ENCODE data around the gene LAMA3. TPM values are rescaled to one million over a fixed set of nuclear protein-coding genes. Genes with fewer than 3 reads are reported as not detected.

The LAMA3 gene
- total RNA-seq, 1 experiment from 2014 or later: 34.6 TPM

- Mint-ChIP-seq H3K36me3 (ENCODE audit: insufficient read depth, unreplicated experiment) (peaks cover 5% of the 10 kb centered on the region), H3K4me3 (ENCODE audit: unreplicated experiment) (no peak overlapping the region), H3K27ac (ENCODE audit: unreplicated experiment) (no peak overlapping the region), H3K4me1 (ENCODE audit: low read depth, unreplicated experiment) (no peaks in the 10 kb centered on the region), H3K9me3 (ENCODE audit: unreplicated experiment) (no peaks in the 10 kb centered on the region), H3K27me3 (ENCODE audit: insufficient read depth, unreplicated experiment) (no peaks in the 10 kb centered on the region)
- H3K4me3 ChIP-seq (ENCODE audit: low read depth, low read length): no peak overlapping the region
- ChIA-PET CTCF (no interaction called here), POLR2A (no interaction called here)
- TF ChIP-seq CTCF (IDR thresholded peaks at IDR 0.05; ENCODE audit: insufficient read depth in 1 of 2, low read depth in 1 of 2, low read length in 1 of 2, severe bottlenecking in 1 of 2, unreplicated experiment in 1 of 2): no peak
- intact Hi-C loops (cut with micrococcal nuclease; ENCODE audit: unreplicated experiment): no loop called here
- no TSS peak for BruUV-seq (replicated peaks)
- no peak for DNase-seq
- no peaks in the 10 kb centered on the region for H3K36me3 ChIP-seq (ENCODE audit: control insufficient read depth, insufficient read depth, low read length)
- H3K27me3 ChIP-seq (replicated peaks; ENCODE audit: control insufficient read depth, insufficient read depth, low read length): no peaks in the 10 kb centered on the region
- no peaks in the 10 kb centered on the region for H3K4me1 ChIP-seq
- H3K9me3 ChIP-seq: no peaks in the 10 kb centered on the region
Measured at GRCh38 chr18:23885750-23886149, 196.5 kb downstream of the LAMA3 start.

- H3K36me3 Mint-ChIP-seq (ENCODE audit: insufficient read depth, unreplicated experiment): peaks cover 11% of the 10 kb centered on the region
- no peak overlapping the region for H3K4me3 Mint-ChIP-seq (ENCODE audit: unreplicated experiment)
- POLR2A ChIA-PET: no interaction called here
- intact Hi-C loops (cut with micrococcal nuclease; ENCODE audit: unreplicated experiment): no loop called here
- Histone ChIP-seq H3K36me3 (ENCODE audit: control insufficient read depth, insufficient read depth, low read length) (no peaks in the 10 kb centered on the region), H3K9me3 (no peaks in the 10 kb centered on the region), H3K27me3 (replicated peaks; ENCODE audit: control insufficient read depth, insufficient read depth, low read length) (no peaks in the 10 kb centered on the region), H3K4me1 (no peaks in the 10 kb centered on the region), H3K4me3 (ENCODE audit: low read depth, low read length) (no peak overlapping the region)
- H3K4me1 Mint-ChIP-seq (ENCODE audit: low read depth, unreplicated experiment): no peaks in the 10 kb centered on the region
- no peak overlapping the region for H3K27ac Mint-ChIP-seq (ENCODE audit: unreplicated experiment)
- TF ChIP-seq CTCF (IDR thresholded peaks at IDR 0.05; ENCODE audit: insufficient read depth in 1 of 2, low read depth in 1 of 2, low read length in 1 of 2, severe bottlenecking in 1 of 2, unreplicated experiment in 1 of 2): no peak
- H3K27me3 Mint-ChIP-seq (ENCODE audit: insufficient read depth, unreplicated experiment): no peaks in the 10 kb centered on the region
- CTCF ChIA-PET: no interaction called here
- no peak for DNase-seq
- no TSS peak for BruUV-seq (replicated peaks)
- no peaks in the 10 kb centered on the region for H3K9me3 Mint-ChIP-seq (ENCODE audit: unreplicated experiment)
Measured at GRCh38 chr18:23887035-23887434, 197.8 kb downstream of the LAMA3 start.

- H3K9me3 Mint-ChIP-seq (ENCODE audit: unreplicated experiment): no peaks in the 10 kb centered on the region
- CTCF ChIA-PET: no interaction called here
- no peaks in the 10 kb centered on the region for H3K27me3 ChIP-seq (replicated peaks; ENCODE audit: control insufficient read depth, insufficient read depth, low read length)
Measured at GRCh38 chr18:23887493-23887892, 198.2 kb downstream of the LAMA3 start.

More at GRCh38 chr18:23887493-23887892, 198.2 kb downstream of the LAMA3 start:
- Mint-ChIP-seq H3K27ac (ENCODE audit: unreplicated experiment) (no peak overlapping the region), H3K27me3 (ENCODE audit: insufficient read depth, unreplicated experiment) (no peaks in the 10 kb centered on the region), H3K4me1 (ENCODE audit: low read depth, unreplicated experiment) (no peaks in the 10 kb centered on the region), H3K36me3 (ENCODE audit: insufficient read depth, unreplicated experiment) (peaks cover 11% of the 10 kb centered on the region), H3K4me3 (ENCODE audit: unreplicated experiment) (no peak overlapping the region)
- no peaks in the 10 kb centered on the region for H3K9me3 ChIP-seq
- no peak overlapping the region for H3K4me3 ChIP-seq (ENCODE audit: low read depth, low read length)
- no peak for DNase-seq
- BruUV-seq (replicated peaks): no TSS peak
- intact Hi-C loops (cut with micrococcal nuclease; ENCODE audit: unreplicated experiment): no loop called here
- H3K36me3 ChIP-seq (ENCODE audit: control insufficient read depth, insufficient read depth, low read length): no peaks in the 10 kb centered on the region
- no peaks in the 10 kb centered on the region for H3K4me1 ChIP-seq
- POLR2A ChIA-PET: no interaction called here
- no peak for TF ChIP-seq CTCF (IDR thresholded peaks at IDR 0.05; ENCODE audit: insufficient read depth in 1 of 2, low read depth in 1 of 2, low read length in 1 of 2, severe bottlenecking in 1 of 2, unreplicated experiment in 1 of 2)
